RKO (cell line): ENCODE results near the gene ZC3HAV1.
A peak's percentile ranks its signal among the peaks of the same experiment; 100 is the strongest.
"Not testable (repeated sequence)": the region's sequence is repeated elsewhere in the genome, so short reads cannot be mapped to it uniquely, and the experiment has no call there.

ENCODE experiments used
- DNase-seq: peaks from one replicate; pipeline ENCODE4 v3.0.0-alpha.2; 2016; ENCODE audit warnings: low spot score

ZC3HAV1 gene

GRCh38 chr7:139109188-139109982 lies at the start of gene ZC3HAV1:
Gene ZC3HAV1 (minus strand): TSS chr7:139109720. CDS start chr7:139109331, 389 bp downstream.
- DNase-seq, result peak; percentile 97

- peak; percentile 85 for DNase-seq
Measured at GRCh38 chr7:139153832-139154231, 44.3 kb upstream of the ZC3HAV1 start.

- DNase-seq, result no peak
Measured at GRCh38 chr7:139152149-139152548, 42.6 kb upstream of the ZC3HAV1 start.

GRCh38 chr7:139139150-139139549 lies 29.6 kb upstream of the ZC3HAV1 start:
- no peak for DNase-seq

GRCh38 chr7:139133335-139134139 lies 24.0 kb upstream of the ZC3HAV1 start:
- DNase-seq, result peak; percentile 91

- DNase-seq, result no peak
Measured at GRCh38 chr7:139132887-139133286, 23.4 kb upstream of the ZC3HAV1 start.

GRCh38 chr7:139131601-139132041 lies 22.1 kb upstream of the ZC3HAV1 start:
- DNase-seq, result no peak

- not testable (repeated sequence) for DNase-seq
Measured at GRCh38 chr7:139129814-139130213, 20.3 kb upstream of the ZC3HAV1 start.

- DNase-seq, result peak; percentile 40
Measured at GRCh38 chr7:139127648-139128047, 18.1 kb upstream of the ZC3HAV1 start.

- DNase-seq, result no peak
Measured at GRCh38 chr7:139125657-139126056, 16.1 kb upstream of the ZC3HAV1 start.

GRCh38 chr7:139124995-139125394 lies 15.5 kb upstream of the ZC3HAV1 start:
- not testable (repeated sequence) for DNase-seq

GRCh38 chr7:139124084-139124914 lies 14.8 kb upstream of the ZC3HAV1 start:
- no peak for DNase-seq

GRCh38 chr7:139119486-139119849 lies 9.9 kb upstream of the ZC3HAV1 start:
- DNase-seq, result no peak

- DNase-seq, result no peak
Measured at GRCh38 chr7:139118805-139119485, 9.4 kb upstream of the ZC3HAV1 start.

- peak; percentile 92 for DNase-seq
Measured at GRCh38 chr7:139118234-139118804, 8.8 kb upstream of the ZC3HAV1 start.

GRCh38 chr7:139117599-139118233 lies 8.2 kb upstream of the ZC3HAV1 start:
- no peak for DNase-seq

GRCh38 chr7:139116999-139117398 lies 7.5 kb upstream of the ZC3HAV1 start:
- no peak for DNase-seq

GRCh38 chr7:139115104-139115503 lies 5.6 kb upstream of the ZC3HAV1 start:
- DNase-seq, result no peak

- DNase-seq, result no peak
Measured at GRCh38 chr7:139114585-139114984, 5.1 kb upstream of the ZC3HAV1 start.

GRCh38 chr7:139114018-139114417 lies 4.5 kb upstream of the ZC3HAV1 start:
- no peak for DNase-seq

- DNase-seq, result no peak
Measured at GRCh38 chr7:139112741-139113250, 3.3 kb upstream of the ZC3HAV1 start.
